ENCODE results near the gene APMAP. TPM values are rescaled to one million over a fixed set of nuclear protein-coding genes. Genes with fewer than 3 reads are reported as not detected.

APMAP gene
- polyA plus RNA-seq, 1 of the 3 experiments (the other 2 are of a cell fraction) = 107 TPM

GRCh38 chr20:25006431-25007167 lies 14.0 kb upstream of the APMAP start:
- DNase-seq = no peak
- CTCF ChIA-PET = interaction anchor here (0.7 to 2.5 kb wide), 3 partner anchors 17 to 392 kb away, joined by 3 to 6 read pairs (median 3); no protein-coding TSS in a partner anchor

More at GRCh38 chr20:25006431-25007167, 14.0 kb upstream of the APMAP start:
- Histone ChIP-seq H3K27ac (ENCODE audit: low read depth in 2 of 2, low read length in 1 of 2) (no peak overlapping the region), H3K4me2 (no peak overlapping the region), H3K79me2 (ENCODE audit: insufficient read depth) (no peaks in the 10 kb centered on the region), H3F3A (replicated peaks; ENCODE audit: insufficient read depth) (no peaks in the 10 kb centered on the region), H4K20me1 (ENCODE audit: insufficient read depth) (no peaks in the 10 kb centered on the region), H3K36me3 (replicated peaks in 1 of 2; ENCODE audit: control insufficient read depth in 1 of 2, insufficient read depth in 2 of 2, low read length in 1 of 2) (no peaks in the 10 kb centered on the region), H3K4me1 (ENCODE audit: control insufficient read depth in 1 of 2, insufficient read depth in 2 of 2, low read depth in 1 of 2, low read length in 1 of 2) (no peaks in the 10 kb centered on the region; a peak in 1 of 4 replicates), H3K9me2 (no peaks in the 10 kb centered on the region), H3K27me3 (ENCODE audit: insufficient read depth) (no peaks in the 10 kb centered on the region), H3K9me3 (no peaks in the 10 kb centered on the region), H3K9ac (no peak overlapping the region), H2AFZ (ENCODE audit: low read depth) (no peak overlapping the region), H3K4me3 (ENCODE audit: low read depth in 2 of 2, low read length in 1 of 2) (no peak overlapping the region)
- WGBS (ENCODE audit: low lambda C conversion rate) = 75% methylated on average over 11 of the region's 12 CpGs
- POLR2A ChIA-PET = no interaction called here
- TF ChIP-seq REST (IDR thresholded peaks at IDR 0.05; ENCODE audit: low read depth, low read length) (no peak), NRF1 (IDR thresholded peaks at IDR 0.05; ENCODE audit: low read depth, low read length) (no peak), FOXJ3 (CRISPR knock-in tag; IDR thresholded peaks at IDR 0.05) (no peak), RAD21 (IDR thresholded peaks at IDR 0.05; ENCODE audit: low read length) (no peak), TCF12 (IDR thresholded peaks at IDR 0.05) (no peak), FOXM1 (IDR thresholded peaks at IDR 0.05; ENCODE audit: low read depth) (no peak), SIN3A (IDR thresholded peaks at IDR 0.05; ENCODE audit: borderline replicate concordance, low read depth, low read length) (no peak), MAX (IDR thresholded peaks at IDR 0.05; ENCODE audit: low read depth) (no peak), PBX3 (IDR thresholded peaks at IDR 0.05) (no peak), NFIC (IDR thresholded peaks at IDR 0.05; ENCODE audit: borderline replicate concordance) (no peak), SMC3 (IDR thresholded peaks at IDR 0.05; ENCODE audit: low read depth, low read length) (no peak), CHD2 (IDR thresholded peaks at IDR 0.05; ENCODE audit: low read length, partially characterized antibody) (no peak), MEF2A (IDR thresholded peaks at IDR 0.05; ENCODE audit: borderline replicate concordance, low read depth) (no peak), TAF1 (IDR thresholded peaks at IDR 0.05; ENCODE audit: borderline replicate concordance, low read depth, low read length) (no peak), TEAD4 (IDR thresholded peaks at IDR 0.05; ENCODE audit: borderline replicate concordance, insufficient read depth) (no peak), ZBTB33 (IDR thresholded peaks at IDR 0.05; ENCODE audit: borderline replicate concordance, low read depth) (no peak)
